ENCODE results near the gene NKAIN2. TPM values are rescaled to one million over a fixed set of nuclear protein-coding genes. Genes with fewer than 3 reads are reported as not detected.

The NKAIN2 gene
- polyA plus RNA-seq, 1 donor (not counting 4 experiments of a cell fraction or from before 2014, with no cell fraction given), result 0.13 TPM

DNA sequence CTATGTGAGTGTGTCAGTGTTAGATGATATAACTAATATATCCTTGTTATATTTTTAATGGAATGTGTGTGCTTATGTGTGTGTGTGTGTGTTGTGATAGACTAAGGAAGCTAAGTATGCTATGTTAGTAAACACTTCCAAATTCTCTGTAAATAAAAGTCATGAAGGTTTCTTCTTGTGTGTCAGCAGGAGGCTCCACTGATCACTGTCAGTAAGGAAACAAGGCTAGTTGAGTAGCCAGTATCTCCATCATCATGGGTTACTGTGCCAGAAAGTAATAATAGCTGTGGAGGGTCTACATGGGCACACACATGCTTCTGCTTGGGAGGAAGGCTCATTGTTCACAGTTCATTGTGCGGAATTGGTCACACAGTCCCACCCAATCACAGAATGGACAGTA, 855.8 kb downstream of the NKAIN2 start:
- no peaks in the 10 kb centered on the region for H4K20me1 ChIP-seq (ENCODE audit: control insufficient read depth, extremely low read depth, insufficient read depth, low read length)
- no peaks in the 10 kb centered on the region for H3K4me1 ChIP-seq (ENCODE audit: control insufficient read depth, extremely low read depth, insufficient read depth, low read length)
- TF ChIP-seq CTCF (optimal IDR thresholded peaks at IDR 0.05 in 1 of 3, IDR thresholded peaks at IDR 0.05 in 1 of 3, conservative IDR thresholded peaks at IDR 0.05 in 1 of 3; ENCODE audit: extremely low read depth in 1 of 3, insufficient read depth in 2 of 3, low read length in 3 of 3), result no peak
- no peak for TF ChIP-seq EZH2 (IDR thresholded peaks at IDR 0.05; ENCODE audit: low read length)
- no peaks in the 10 kb centered on the region for H3K36me3 ChIP-seq (ENCODE audit: control insufficient read depth in 2 of 2, extremely low read depth in 1 of 2, insufficient read depth in 2 of 2, low read length in 2 of 2)
- peaks cover 2% of the 10 kb centered on the region for H3K27me3 ChIP-seq (ENCODE audit: control insufficient read depth, extremely low read depth, insufficient read depth, low read length)
- H3K4me3 ChIP-seq (ENCODE audit: control insufficient read depth in 2 of 3, extremely low read depth in 1 of 3, insufficient read depth in 2 of 3, low read depth in 1 of 3, low read length in 3 of 3), result no peak overlapping the region
- H3K9ac ChIP-seq (ENCODE audit: control insufficient read depth, extremely low read depth, insufficient read depth, low read length), result no peak overlapping the region
- dilution Hi-C loops (cut with MboI; ENCODE audit: extremely low pct_ligation_motif_present, low sequenced_read_pairs), result no loop called here
- DNase-seq (ENCODE audit: low read depth, low spot score) (no peak), FAIRE-seq (no peak)
- H3K4me2 ChIP-seq (ENCODE audit: control insufficient read depth, extremely low read depth, insufficient read depth, low read depth, low read length), result no peak overlapping the region
- H2AFZ ChIP-seq (ENCODE audit: control insufficient read depth, low read length), result no peak overlapping the region
- H3K27ac ChIP-seq (ENCODE audit: control insufficient read depth, insufficient read depth, low read length), result no peak overlapping the region
- H3K9me1 ChIP-seq (ENCODE audit: control insufficient read depth, extremely low read depth, insufficient read depth, low read length), result no peaks in the 10 kb centered on the region
- H3K9me3 ChIP-seq (ENCODE audit: control insufficient read depth, low read depth, low read length), result no peaks in the 10 kb centered on the region
- no peaks in the 10 kb centered on the region for H3K79me2 ChIP-seq (ENCODE audit: control insufficient read depth, insufficient read depth, low read length)

GRCh38 chr6:124660185-124660584, 856.5 kb downstream of the NKAIN2 start:
- dilution Hi-C loops (cut with MboI; ENCODE audit: extremely low pct_ligation_motif_present, low sequenced_read_pairs), result no loop called here

More at GRCh38 chr6:124660185-124660584, 856.5 kb downstream of the NKAIN2 start:
- no peak overlapping the region for H3K27ac ChIP-seq (ENCODE audit: control insufficient read depth, insufficient read depth, low read length)
- TF ChIP-seq EZH2 (IDR thresholded peaks at IDR 0.05; ENCODE audit: low read length) (no peak), CTCF (optimal IDR thresholded peaks at IDR 0.05 in 1 of 3, IDR thresholded peaks at IDR 0.05 in 1 of 3, conservative IDR thresholded peaks at IDR 0.05 in 1 of 3; ENCODE audit: extremely low read depth in 1 of 3, insufficient read depth in 2 of 3, low read length in 3 of 3) (no peak)
- no peak overlapping the region for H3K4me2 ChIP-seq (ENCODE audit: control insufficient read depth, extremely low read depth, insufficient read depth, low read depth, low read length)
- H3K9ac ChIP-seq (ENCODE audit: control insufficient read depth, extremely low read depth, insufficient read depth, low read length), result no peak overlapping the region
- DNase-seq (ENCODE audit: low read depth, low spot score), result no peak
- H3K4me3 ChIP-seq (ENCODE audit: control insufficient read depth in 2 of 3, extremely low read depth in 1 of 3, insufficient read depth in 2 of 3, low read depth in 1 of 3, low read length in 3 of 3), result no peak overlapping the region
- no peaks in the 10 kb centered on the region for H4K20me1 ChIP-seq (ENCODE audit: control insufficient read depth, extremely low read depth, insufficient read depth, low read length)
- H2AFZ ChIP-seq (ENCODE audit: control insufficient read depth, low read length), result no peak overlapping the region
- H3K79me2 ChIP-seq (ENCODE audit: control insufficient read depth, insufficient read depth, low read length), result no peaks in the 10 kb centered on the region
- H3K9me1 ChIP-seq (ENCODE audit: control insufficient read depth, extremely low read depth, insufficient read depth, low read length), result no peaks in the 10 kb centered on the region
- no peaks in the 10 kb centered on the region for H3K4me1 ChIP-seq (ENCODE audit: control insufficient read depth, extremely low read depth, insufficient read depth, low read length)
- H3K36me3 ChIP-seq (ENCODE audit: control insufficient read depth in 2 of 2, extremely low read depth in 1 of 2, insufficient read depth in 2 of 2, low read length in 2 of 2), result no peaks in the 10 kb centered on the region
- peaks cover 2% of the 10 kb centered on the region for H3K27me3 ChIP-seq (ENCODE audit: control insufficient read depth, extremely low read depth, insufficient read depth, low read length)
- H3K9me3 ChIP-seq (ENCODE audit: control insufficient read depth, low read depth, low read length), result no peaks in the 10 kb centered on the region
- FAIRE-seq, result no peak
